GM21447 (cell line): ENCODE results near the gene PIK3R6.

Experiments used
- ATAC-seq: cut with Tn5 transposase; IDR thresholded peaks from one replicate; pipeline ENCODE4 v1.9.1; 2021; ENCODE audit not compliant: unreplicated experiment

The PIK3R6 gene

GRCh38 chr17:8867361-8867981 lies at the start of gene PIK3R6:
Gene PIK3R6 (minus strand): TSS chr17:8867674. CDS start chr17:8849794, 17,880 bp downstream.
- peak; percentile 58 for ATAC-seq

DNA sequence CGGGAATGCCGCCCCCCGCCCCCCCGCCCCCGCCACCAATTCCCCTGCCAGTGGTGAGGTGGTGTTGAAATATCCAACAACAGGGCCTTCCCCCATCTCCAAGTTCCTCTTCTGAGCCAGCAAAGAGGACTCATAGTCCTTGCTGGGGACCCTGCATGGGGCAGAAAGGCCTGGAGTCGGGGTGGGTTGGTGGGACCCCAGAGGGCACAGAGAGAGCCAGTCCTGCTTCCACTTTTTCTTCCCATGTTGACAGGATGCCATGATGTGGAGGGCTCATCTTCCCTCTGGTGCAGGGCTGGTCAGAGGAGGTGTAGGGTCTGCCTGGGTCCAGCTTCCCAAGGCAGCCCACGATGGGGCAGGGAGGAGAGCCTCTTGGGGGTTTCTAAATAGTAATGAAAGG lies 49.0 kb upstream of the PIK3R6 start:
- ATAC-seq = no peak

DNA sequence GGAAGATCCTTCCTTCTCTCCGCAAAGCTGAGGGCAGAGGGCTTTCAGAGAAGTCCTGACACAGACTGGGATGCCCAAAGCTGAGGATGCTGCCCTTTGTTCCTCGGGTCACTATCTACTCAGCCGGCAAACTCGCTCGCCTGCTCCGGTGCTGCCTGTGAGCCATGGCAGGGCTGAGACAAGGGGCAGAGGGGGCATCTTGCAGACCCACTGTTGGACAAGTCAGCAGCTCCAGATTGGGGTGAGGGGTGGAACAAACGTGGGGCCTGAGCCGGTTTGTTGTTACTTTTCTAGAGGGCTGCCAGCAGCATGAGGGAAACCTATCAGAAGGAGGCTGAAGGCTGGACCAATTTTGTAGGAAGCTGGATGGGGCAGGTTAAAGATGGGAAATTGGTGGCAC lies 47.1 kb upstream of the PIK3R6 start:
- no peak for ATAC-seq

DNA sequence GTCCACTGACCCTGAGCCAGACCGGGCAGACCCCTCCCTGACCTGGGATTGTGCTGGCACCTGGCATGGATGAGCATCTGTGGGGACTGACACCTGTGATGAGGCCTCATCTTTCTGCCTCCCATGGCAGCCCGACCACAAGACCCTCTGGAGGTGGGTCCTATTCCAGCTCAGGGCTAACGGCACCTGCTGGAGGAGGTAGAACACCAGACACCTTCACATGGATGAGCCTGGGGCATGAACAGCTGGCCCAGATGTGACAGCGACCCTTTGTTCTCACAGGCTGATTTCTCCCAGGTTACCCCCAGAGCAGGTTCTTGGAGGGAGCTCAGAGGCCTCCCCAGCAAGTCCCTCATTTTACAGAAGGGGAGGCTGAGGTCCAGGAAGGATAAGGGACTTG lies 46.4 kb upstream of the PIK3R6 start:
- ATAC-seq = no peak

- ATAC-seq = no peak
These were observed 45.6 kb upstream of the PIK3R6 start for GRCh38 chr17:8913091-8913490.

DNA sequence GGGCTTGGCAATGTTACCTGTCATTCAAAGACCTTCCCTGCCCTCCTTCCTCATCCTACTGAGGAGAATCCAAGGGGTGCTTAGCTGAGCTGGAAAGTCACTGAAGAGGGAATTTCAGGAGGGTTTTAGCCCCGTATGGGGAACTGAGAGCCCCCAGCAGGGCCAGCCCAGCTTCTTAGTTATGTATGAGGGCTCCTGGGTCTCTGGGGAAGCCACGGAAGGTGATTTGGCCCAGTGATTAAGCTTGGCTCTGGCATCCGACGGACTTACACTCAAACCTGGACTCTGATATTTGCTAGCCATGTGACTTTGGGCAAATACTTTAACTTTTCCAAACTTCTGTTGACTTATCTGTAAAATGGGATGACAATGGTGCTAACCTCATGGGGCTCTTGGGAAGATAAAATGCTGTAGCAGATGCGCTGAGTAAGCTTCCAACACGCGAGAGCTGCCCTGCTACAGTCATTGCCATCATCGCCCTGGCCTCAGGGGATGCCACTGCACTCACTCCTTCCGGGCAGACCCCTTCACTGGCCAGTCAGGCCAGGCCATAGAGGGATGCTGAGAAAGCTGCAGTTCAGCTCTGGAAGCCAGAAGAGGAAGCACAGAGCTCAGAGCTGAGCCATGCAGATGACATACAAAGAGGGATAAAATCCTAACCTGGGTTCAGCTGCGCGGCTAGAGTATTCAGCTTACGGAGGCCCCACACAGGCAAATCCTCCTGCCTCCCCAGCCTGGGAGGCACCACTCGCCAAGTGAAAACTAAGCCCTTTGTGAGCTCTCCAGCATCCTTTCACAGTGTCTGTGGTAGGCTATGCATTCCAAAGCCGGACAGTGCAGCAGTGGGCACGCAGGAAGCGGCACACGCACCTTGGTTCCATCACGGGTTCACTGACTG lies 44.9 kb upstream of the PIK3R6 start:
- no peak for ATAC-seq

DNA sequence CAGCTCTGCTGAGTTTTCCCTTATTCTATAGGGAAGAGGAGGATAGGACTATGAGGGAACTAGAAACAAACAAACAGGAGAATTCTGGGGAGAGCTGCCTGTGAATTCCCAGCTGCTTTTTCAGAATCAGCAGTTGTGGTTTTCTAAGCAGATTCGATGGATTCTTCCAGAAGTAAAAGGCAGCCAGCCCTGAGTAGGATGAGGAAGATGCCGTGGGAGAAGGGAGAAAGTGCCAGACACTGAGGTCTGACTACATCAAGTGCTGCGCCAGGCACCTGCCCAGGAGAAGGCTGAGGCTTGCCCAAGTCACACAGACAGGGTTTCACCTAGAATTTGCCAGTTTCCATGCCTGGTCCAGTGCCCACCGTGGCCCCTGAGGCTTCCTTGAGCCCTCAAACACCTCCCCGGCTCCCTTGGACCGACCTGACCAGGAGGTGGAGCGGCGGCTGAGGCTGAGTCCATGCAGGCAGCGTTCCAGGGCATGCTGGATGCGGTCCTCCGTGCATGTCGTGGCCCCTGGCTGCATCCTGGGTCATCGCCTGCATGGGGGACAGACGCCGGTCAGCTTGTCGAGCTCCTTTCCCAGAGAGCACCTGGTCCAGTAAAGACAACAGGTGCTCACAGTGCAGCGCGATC lies 43.6 kb upstream of the PIK3R6 start:
- no peak for ATAC-seq

DNA sequence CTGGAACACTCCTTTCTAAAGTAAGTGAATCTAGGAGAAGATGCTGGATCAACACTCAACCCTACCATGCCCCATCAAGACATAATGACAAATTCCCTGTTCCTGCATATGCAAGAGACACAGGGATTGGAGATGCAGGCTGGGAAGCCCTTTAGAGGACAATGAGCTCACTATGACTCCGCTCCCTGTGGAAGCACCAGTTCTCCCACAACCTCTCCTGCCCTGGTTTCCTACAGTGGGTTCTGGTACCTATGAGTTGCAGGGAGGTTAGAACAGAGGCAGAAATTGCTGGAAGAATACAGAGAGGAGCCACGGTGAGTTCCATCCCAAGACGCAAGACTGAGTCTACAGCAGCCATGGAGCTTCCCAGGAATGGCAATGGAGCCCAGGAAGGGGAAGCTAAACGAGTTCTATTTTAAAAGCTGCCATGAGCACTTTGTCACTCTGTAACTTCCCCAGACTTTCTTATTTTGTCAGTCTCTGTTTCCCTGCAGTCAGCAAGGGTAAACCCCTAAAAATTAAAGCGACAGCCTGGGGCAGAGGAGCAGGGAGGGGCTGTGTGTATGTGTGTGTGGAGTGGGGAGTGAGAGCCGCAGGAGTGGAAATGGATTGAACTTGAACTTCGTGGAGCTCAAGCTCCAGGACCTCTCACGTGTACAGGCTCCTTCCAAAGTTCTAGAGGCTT lies 42.3 kb upstream of the PIK3R6 start:
- ATAC-seq = no peak

- no peak for ATAC-seq
These were observed 37.9 kb upstream of the PIK3R6 start for GRCh38 chr17:8905331-8905730.

DNA sequence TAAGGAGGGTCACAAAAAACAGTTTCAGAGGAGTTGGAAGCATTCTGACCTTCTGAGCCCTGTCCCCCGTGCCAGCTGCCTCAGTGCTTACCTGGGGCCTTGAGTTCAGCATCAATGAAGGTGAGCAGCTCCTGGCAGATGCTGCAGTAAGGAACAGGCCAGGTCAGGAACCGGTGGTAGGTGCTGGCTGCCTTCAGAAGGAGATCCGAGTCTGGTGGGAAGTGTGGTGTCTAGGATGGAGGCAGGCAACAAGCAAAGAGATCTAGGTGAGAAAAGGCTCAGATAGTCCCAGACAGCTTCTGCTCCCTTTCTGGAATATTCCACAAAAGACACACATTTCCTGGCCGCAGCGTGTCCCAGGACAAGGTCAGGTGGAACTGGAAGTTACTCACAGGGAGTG lies 37.2 kb upstream of the PIK3R6 start:
- ATAC-seq = no peak

DNA sequence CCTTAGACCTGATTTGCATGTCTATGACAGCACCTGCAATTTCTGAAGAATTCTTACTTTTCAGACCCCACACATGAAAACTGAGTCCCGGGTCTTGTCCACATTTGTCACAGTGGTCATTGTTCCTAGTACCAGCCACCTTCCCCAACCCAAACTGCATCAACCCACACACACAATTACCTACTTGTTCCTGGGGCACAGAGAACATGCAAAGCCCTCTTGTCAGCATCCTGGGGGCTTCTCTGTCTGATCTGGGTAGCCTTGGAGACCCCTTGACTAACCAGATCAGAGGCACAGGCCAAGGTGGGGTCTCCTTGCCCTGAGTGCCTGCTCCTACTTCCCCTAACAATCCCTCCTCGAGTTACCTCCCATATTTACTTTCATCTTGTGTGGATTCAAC lies 36.7 kb upstream of the PIK3R6 start:
- no peak for ATAC-seq

- ATAC-seq = peak; percentile 40
These were observed 33.4 kb upstream of the PIK3R6 start for GRCh38 chr17:8900626-8901585.

- ATAC-seq = no peak
These were observed 32.7 kb upstream of the PIK3R6 start for GRCh38 chr17:8900207-8900606.

- no peak for ATAC-seq
These were observed 31.2 kb upstream of the PIK3R6 start for GRCh38 chr17:8898636-8899035.

DNA sequence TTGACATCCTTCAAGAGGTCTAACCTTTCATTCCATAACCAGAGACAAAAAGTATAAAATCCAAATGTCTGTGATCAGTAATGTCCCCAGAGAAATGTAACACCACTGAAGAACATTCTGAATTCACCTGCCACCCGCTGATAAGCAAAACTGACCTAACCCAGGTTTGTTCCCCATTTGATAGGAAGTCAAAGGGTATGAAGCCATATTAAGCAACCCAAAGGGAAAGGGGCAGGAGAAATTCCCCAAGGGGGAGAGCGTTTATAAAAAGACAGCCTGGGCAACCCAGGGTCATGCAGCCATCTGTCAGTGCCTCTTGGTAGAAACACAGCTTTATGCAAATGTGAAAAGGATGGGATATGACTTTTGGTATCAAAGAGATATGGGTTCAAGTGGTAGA lies 30.7 kb upstream of the PIK3R6 start:
- ATAC-seq = no peak

GRCh38 chr17:8896641-8897635 lies 29.5 kb upstream of the PIK3R6 start:
- ATAC-seq = no peak

GRCh38 chr17:8896087-8896486 lies 28.6 kb upstream of the PIK3R6 start:
- no peak for ATAC-seq

DNA sequence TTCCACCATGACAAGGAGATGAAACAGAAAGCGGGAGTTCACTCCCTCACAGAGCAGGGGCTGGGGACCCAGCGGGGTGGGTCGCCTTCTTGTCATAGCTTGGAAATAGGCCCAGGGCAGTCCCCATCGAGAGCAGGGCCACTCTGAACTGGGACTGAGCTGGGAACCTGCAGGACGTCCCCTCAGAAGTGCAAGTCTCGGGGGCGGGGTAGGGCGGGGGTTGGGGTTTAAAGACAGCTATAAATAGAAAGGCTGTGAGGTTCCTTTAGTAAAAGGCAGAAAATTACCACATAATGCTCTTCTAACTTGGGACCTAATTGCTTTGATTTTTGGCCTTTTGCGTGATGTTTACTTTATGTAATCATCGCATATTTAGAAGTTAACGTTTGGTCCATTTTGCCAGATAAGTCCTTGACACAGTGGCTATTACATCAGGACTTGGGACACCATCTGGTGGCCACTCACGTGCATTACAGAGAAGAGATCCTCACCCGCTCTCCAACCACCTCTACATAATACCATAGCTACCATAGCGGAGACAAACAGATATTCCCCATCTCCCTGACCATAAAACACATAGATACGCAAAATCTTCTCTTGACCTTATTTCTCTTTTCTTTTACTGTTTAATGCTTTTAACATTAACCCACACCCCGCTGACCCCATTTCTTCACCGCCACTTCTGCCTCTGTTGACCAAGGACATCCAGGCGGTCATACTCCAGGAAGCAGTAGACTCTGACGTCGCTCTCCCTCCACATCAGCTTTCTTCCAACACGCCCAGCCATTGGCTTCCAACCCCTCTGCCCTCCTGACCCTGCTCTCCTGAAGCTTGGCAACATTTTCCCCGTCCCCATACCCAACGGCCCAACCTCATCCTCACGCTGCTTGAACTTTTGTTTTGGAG lies 27.5 kb upstream of the PIK3R6 start:
- peak; percentile 41 for ATAC-seq
